GM21576 (cell line): Measurements from ENCODE around the gene SELL.
"Not testable (repeated sequence)": the region's sequence is repeated elsewhere in the genome, so short reads cannot be mapped to it uniquely, and the experiment has no call there.

ENCODE experiments used
- ATAC-seq: cut with Tn5 transposase; IDR thresholded peaks from one replicate; pipeline ENCODE4 v1.9.1; 2021; ENCODE audit warnings: mild to moderate bottlenecking, moderate library complexity; ENCODE audit not compliant: unreplicated experiment

SELL gene

GRCh38 chr1:169670244-169670643 lies 41.2 kb downstream of the SELL start:
- not testable (repeated sequence) for ATAC-seq

GRCh38 chr1:169667699-169668596 lies 43.5 kb downstream of the SELL start:
- ATAC-seq, result not testable (repeated sequence)

GRCh38 chr1:169667227-169667639 lies 44.2 kb downstream of the SELL start:
- peak; percentile 79 for ATAC-seq

- not testable (repeated sequence) for ATAC-seq
Observed at GRCh38 chr1:169662680-169663079, 48.7 kb downstream of the SELL start.

GRCh38 chr1:169661066-169661465 lies 50.4 kb downstream of the SELL start:
- ATAC-seq, result not testable (repeated sequence)

GRCh38 chr1:169658777-169659176 lies 52.6 kb downstream of the SELL start:
- ATAC-seq, result not testable (repeated sequence)

GRCh38 chr1:169653873-169654272 lies 57.5 kb downstream of the SELL start:
- no peak for ATAC-seq

GRCh38 chr1:169651035-169651434 lies 60.4 kb downstream of the SELL start:
- ATAC-seq, result no peak

GRCh38 chr1:169650551-169650950 lies 60.9 kb downstream of the SELL start:
- no peak for ATAC-seq

GRCh38 chr1:169648709-169649108 lies 62.7 kb downstream of the SELL start:
- ATAC-seq, result no peak

GRCh38 chr1:169648187-169648586 lies 63.2 kb downstream of the SELL start:
- no peak for ATAC-seq

GRCh38 chr1:169647512-169647911 lies 63.9 kb downstream of the SELL start:
- ATAC-seq, result no peak

- ATAC-seq, result no peak
Observed at GRCh38 chr1:169644297-169644696, 67.1 kb downstream of the SELL start.
